BE2C (cell line): ENCODE results near the gene CXCL17.
A peak's percentile ranks its signal among the peaks of the same experiment; 100 is the strongest.

ENCODE experiments used
- DNase-seq: peaks from one replicate; pipeline ENCODE4 v3.0.0-alpha.2; 2020
- H3K27me3 ChIP-seq: fragments of 250-450 bp; sonication (Bioruptor Pico); 2 replicates; pipeline ENCODE4 v1.5.1; 2020; ENCODE audit warnings: mild to moderate bottlenecking
- H3K36me3 ChIP-seq: fragments of 250-450 bp; sonication (Bioruptor Pico); 2 replicates; pipeline ENCODE4 v1.5.1; 2020; ENCODE audit warnings: mild to moderate bottlenecking
- H3K4me1 ChIP-seq: fragments of 250-450 bp; sonication (Bioruptor Pico); 2 replicates; pipeline ENCODE4 v1.5.1; 2020
- H3K4me3 ChIP-seq: 2 replicates; pipeline ENCODE4 v1.5.1; 2011; ENCODE audit warnings: low read depth, low read length
- H3K9me3 ChIP-seq: fragments of 250-450 bp; sonication (Bioruptor Pico); 2 replicates; pipeline ENCODE4 v1.5.1; 2020
- CTCF ChIP-seq: IDR thresholded peaks from 2 replicates; pipeline ENCODE4 v1.5.1; 2012; ENCODE audit warnings: mild to moderate bottlenecking, low read depth, low read length

CXCL17 gene

GRCh38 chr19:42386974-42387707, 55.6 kb downstream of the CXCL17 start:
- DNase-seq, result peak; percentile 80
- Histone ChIP-seq H3K36me3 (no peaks in the 10 kb centered on the region), H3K4me1 (no peaks in the 10 kb centered on the region), H3K9me3 (no peaks in the 10 kb centered on the region), H3K27me3 (peaks cover 10% of the 10 kb centered on the region), H3K4me3 (peak overlapping the region; percentile 60)
- peak; percentile 64 for TF ChIP-seq CTCF

- Histone ChIP-seq H3K4me1 (no peaks in the 10 kb centered on the region), H3K36me3 (no peaks in the 10 kb centered on the region; the same call in 1 of the 2 replicates), H3K4me3 (no peak overlapping the region), H3K27me3 (peaks cover 13% of the 10 kb centered on the region), H3K9me3 (no peaks in the 10 kb centered on the region; the same call in 1 of the 2 replicates)
- TF ChIP-seq CTCF, result no peak
- DNase-seq, result no peak
Measured at GRCh38 chr19:42380155-42380554, 62.6 kb downstream of the CXCL17 start.
